Activated gamma-delta T cell treated with Interleukin-2 at 50 U/mL for 16 hours (primary cell): ENCODE data around the gene ACE2.
"Not testable (repeated sequence)": the region's sequence is repeated elsewhere in the genome, so short reads cannot be mapped to it uniquely, and the experiment has no call there.

Experiments
- DNase-seq: peaks from one replicate; pipeline ENCODE4 v3.0.0-alpha.2; 2020

The ACE2 gene

DNA sequence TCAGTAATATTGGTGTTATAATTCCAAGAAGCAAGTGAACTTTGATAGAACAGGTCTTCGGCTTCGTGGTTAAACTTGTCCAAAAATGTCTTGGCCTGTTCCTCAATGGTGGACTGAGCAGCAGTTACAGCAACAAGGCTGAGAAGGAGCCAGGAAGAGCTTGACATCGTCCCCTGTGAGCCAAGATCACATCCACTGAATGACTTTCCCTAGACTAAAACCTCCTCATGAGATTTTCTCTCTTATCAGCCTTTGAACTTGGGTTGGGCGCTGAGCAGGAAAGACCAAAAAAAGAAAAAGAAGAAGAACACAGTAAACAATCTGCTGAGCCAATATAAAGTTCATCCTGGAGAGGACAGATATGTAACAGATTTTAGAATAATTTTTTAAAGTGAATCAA lies at the start of gene ACE2:
Gene ACE2 (minus strand): TSS at position 216 of the 400 bp plus-strand sequence. CDS start 49 bp downstream, at position 167.
- DNase-seq: no peak

DNA sequence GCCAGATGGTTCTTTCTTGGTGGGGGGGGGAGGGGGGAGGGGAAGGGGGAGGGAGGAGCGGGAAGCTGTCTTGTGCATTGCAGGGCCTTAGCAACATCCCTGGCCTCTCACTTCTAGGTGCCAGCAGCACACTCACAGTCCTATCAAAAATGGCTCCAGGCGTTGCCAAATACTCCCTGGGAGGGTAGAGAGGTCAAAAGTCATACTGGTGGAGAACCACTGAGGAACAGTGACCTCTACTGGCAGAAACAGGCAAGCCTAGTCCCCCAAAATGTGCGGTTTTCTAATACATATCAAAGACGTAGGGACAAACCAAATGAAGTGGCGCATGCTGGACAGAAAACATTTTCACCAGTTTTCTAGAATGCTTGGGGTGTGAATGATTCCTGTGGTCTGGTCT lies 46.8 kb upstream of the ACE2 start:
- DNase-seq: not testable (repeated sequence)

DNA sequence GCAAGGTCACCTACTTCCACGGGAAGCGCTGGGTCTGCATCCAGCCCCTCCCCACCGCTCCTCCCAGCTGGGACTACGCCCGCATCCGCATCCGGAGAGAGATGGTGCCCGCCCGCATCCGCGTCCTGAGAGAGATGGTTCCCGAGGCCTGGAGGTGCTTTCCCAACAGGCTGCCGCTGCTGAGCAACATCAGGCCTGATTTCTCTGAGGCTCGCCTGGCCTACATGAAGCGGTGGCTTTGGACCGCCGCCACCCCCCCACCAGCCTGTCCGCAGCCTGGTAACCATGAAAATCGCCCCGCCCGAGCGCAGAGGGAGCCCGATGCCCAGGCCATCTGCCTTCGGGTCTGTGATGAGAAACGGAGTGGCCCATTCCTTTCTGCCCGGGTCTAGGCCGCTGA lies 45.8 kb upstream of the ACE2 start:
- DNase-seq: no peak

DNA sequence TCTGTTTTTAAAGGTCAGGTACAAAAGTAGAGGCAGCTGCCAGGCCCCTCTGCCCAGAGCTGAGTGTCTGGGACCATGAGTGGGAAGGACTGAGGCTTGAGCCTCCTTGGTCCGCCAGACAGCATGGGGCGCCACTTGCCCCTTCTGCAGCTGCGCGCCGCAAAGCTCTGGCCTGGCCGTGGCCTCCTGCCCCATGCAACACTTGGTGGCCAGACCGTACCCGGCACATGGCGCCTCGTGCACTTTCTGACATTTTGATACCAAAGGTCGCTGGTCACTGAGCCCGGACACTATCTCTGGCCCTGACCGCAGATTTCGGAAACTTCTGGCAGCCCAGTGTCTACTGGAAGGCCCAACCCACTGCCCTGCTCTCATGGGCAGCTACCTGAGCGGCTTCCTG lies 45.3 kb upstream of the ACE2 start:
- no peak for DNase-seq

DNA sequence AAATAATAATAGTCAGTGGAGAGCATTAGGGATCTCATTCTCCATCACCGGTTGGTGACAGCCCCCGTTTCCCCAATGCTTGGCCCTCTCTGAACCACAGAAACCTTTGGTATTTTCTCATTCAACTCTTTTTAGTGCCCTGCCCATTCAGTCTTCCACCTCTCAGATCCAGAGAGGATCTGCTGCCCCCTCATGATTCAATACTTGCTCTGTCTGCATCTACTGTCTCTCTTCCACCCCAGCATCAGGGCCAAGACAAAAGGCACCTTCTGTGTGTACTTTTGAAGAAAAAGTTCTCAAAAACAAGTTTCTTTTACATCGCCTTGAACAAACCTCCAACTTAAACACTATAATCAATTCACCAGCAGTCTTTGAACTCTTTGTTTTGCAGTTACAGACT lies 44.5 kb upstream of the ACE2 start:
- DNase-seq: no peak

DNA sequence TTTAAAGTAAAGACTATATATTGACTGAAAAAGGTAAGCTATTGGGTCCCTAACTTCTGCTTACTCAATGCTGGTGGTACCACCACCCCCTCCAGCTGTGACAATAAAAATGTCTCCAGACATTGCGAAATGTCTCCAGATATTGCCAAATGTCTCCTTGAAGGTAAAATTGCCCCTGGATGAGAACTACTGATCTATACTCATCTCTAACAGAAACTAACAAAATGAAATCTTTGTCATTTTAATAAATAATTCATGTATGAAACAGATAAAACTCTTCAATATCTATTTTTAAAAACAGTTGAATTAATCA lies 43.8 kb upstream of the ACE2 start:
- no peak for DNase-seq

DNA sequence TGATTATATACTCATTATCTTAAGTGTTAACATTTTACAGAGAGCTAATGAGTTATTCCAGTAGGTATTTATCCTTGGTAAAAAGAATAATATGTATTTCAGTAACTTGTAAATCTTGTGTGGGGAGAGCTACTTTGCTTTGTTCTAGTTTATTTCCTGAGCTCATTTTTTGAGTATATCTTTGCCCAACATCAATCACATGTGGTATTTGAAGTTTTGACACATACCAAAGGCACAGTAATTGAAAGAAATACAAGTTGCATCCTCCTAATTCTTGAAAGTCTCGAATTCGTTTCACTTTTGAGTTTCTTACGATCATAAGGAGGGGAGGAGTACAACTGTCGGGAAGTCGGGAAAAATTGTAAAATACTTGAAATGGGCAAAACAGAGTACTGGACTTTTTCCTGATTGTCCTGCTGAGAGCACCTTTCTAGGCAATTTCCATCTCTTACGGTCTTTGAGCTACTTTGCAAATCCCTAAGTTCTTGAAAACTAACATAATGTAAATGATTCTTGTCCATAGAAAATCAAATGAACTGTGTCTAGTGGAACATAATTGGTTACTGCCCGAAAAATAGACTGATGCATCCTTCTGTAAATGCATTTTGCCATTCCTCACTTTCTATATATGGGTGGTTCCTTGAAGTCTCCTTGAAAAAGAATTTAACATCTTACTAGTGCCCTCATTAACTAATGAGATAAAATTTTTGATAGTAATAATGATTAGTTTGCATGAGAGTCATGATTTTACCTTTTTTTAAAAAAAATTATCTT lies 43.2 kb upstream of the ACE2 start:
- no peak for DNase-seq

DNA sequence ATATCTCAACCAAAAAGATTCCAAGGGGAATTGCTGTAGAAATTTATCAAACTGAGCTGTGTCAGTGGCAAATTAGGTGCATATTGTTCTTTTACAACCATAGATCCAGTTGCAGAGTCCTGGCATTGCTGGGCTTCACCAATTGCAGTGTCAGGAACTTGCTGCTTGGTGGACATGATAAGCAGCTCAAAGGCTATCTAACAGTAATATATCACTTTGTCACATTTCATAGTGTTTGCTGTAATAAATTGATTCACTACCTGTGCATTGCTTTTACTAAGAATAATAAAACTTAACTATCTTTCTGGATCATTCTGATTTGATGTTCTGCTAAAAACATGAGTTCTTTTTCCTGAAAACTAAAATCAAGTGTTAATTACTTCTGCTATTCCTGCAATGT lies 30.9 kb upstream of the ACE2 start:
- no peak for DNase-seq

DNA sequence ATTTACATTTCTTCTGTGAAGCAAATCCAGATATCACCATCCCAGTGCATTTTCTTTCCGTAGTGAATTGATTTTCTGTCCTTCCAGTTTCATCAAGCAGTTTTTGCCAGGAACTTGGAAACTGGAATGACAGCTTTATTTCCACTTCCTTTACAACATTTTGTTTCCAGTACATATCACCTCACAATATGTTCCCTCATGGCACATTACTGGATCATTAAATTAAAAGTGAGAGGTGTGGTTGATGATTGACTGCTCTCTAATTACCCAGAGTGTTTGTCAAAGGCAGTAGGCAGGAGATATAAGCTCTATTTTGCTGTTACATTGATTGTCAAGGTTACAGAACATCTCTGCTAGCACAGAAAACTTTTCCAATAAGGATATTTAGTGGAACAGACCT lies 22.3 kb upstream of the ACE2 start:
- no peak for DNase-seq

DNA sequence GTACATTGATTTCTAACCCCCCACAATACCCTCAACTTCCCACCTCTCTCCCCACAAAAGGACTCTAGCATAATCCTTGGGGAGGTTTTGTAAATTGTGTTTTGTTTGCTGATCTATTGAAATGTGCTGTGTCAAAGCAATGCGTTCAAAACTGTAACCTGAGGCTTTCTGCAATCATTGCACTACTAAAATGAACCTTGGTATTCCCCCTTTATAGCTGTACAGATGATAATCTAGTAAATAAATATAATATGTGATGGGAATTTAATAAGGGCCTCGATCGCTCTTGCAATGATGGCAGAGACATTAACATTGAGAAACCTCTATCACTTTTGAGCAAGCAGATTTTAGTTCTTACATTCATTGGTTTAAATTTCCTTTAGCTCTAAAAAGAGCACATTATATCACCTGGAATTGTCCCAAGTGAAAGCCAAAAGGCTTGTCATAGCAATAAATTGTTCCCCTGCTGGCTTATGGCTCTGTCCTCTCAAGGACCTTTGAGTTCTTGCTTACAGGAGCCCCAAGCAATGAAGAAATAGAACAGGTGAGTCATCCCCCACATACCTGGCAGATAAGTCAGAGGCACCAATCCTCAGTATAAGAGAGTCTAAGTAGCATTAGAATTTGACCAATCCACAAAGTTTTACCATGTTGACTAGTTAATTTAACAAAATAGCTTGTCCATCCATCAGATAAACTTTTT lies 18.4 kb upstream of the ACE2 start:
- no peak for DNase-seq

DNA sequence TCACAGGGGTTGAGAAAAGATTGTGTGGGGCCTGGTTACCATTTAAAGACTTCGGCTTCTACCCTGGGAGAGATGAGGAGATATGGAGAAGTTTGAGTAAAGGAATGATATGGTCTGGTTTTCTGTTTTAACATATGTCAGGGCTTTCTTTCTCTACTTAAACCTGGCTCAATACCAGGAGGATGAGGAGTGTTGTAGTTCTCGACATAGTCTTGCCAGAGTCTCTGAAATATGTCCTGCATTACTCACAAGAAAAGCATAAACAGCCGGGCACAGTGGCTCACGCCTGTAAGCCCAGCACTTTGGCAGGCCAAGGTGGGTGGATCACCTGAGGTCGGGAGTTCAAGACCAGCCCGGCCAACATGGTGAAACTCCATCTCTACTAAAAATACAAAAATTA lies 16.4 kb upstream of the ACE2 start:
- no peak for DNase-seq

DNA sequence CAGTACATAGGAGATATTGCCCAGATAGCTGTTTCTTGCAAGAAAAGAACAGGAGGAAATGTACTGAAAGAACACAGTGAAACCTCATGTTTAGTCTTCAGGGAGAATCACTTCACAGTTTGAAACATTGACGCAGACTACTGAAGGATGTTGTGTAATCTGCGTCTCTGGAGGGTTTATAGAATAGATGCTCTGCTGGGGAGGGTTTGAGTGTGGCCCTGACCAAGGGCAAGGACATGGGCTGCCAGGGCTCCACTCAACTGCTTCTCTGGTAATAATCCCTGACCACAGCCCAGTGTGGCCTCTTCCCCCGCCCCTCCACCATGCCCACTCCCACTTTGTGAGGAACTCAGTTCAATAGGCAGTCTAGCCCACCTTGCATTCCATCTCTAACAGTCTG lies 15.8 kb upstream of the ACE2 start:
- DNase-seq: no peak

DNA sequence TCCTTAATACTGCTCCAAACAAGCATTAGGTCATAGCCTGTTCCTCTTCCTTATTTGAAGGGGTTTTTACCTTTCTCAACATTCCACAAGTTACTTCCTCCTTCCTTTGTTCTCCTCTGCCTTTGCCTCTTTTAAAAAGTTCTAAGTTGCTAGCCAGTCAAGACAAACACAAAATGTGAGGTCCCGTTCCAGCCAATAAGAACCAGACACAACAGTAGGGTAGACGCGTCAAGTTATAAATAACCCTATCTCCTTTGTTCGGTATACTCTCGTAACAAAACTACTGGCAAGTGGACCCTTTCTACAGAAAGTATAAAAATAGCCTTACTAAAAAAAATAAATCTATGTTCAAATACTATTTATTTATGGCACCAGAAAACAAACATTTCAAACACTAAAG lies 6.3 kb upstream of the ACE2 start:
- no peak for DNase-seq

DNA sequence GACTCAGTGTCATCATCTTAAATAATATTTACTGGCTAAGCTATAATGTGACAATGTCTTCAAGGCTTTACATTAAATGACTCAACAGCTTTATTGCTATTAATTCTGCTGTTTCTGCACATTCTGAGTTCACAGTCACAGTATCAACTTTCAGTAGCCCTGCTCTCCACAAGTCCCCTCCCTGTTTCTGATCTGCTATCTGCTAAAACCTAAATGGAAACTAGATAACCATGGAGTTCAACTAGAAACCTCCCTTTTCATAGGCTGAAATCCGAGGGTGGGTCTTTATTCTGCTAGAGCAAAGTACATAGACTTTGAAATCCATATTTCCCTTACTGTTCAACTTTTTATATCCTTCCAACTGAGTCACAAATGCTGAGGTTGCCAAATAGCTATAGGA lies 5.4 kb upstream of the ACE2 start:
- no peak for DNase-seq

DNA sequence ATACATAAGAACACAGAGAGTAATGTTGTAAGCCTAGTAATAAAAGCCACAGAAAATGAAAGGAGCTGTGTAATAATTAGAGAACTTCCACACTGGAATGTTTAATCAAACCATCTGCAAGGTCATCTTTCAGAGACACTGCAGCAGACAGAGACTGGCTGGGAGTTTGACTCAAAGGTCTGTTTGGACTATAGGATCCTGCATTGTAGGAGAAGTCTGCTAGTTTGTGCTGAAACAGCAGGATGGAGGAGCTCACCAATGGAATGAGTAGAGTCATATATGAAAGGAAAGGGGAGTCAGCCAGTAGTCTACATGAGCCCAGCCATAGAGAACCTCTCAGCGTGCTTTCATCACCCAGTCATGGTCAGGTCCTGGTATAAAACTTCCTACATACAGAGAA lies 4.5 kb upstream of the ACE2 start:
- DNase-seq: no peak

DNA sequence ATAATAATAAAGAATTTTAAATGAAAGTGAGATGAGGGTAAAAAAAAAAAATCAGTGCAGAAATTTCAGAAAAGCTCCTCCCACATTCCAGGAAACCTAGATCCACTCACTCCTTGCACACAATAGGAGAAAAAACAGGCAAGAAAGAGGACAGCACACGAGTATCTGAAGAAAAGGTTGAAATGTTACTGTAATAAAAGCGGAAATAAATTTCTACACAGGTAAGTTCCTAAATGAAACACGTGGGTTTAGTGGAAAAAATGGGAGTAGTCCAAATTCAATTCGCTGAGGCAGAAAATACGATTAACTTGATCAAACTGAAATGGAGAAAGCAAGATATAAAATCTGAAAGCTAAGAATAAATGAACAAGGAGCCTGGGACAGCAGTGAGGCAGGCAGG lies 2.0 kb upstream of the ACE2 start:
- DNase-seq: no peak

DNA sequence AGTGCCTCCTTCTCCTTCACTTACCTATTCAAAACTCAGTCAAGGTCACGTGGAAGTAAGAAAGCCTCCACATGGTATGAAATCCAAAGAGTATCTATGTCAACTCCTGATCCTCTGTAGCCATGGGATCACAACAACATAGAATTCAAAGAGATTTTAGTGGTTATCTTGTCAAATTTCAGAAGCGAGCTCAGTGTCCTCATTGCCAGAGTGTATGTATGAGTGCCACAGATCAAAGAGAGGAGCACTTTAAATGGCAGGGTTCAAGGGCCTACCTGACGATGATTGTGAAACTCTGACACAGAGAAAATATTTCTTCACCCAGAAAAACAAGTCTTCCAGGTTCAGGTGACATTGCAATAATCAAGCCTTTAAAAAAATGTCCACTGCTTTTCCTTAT lies 1.2 kb upstream of the ACE2 start:
- DNase-seq: no peak

DNA sequence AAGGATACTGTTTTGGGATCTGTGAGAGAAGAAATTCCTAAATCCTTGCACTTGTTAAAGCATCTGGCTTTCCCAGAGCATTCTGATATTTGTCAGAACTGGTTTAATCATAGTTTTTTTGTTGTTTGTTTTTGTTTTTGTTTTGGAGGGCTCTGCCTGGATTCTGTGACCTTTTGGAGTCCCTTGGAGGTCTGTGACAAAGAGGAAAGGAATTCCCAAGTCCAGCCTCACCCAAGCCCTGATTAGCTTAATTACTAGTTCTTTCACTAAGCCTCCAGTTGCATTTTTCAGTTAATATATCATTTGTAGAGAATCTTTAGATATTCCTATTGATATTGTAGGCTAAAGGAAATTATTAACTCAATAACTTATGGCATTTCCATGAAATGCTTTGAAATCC lies 711 bp downstream of the ACE2 start:
- DNase-seq: no peak

DNA sequence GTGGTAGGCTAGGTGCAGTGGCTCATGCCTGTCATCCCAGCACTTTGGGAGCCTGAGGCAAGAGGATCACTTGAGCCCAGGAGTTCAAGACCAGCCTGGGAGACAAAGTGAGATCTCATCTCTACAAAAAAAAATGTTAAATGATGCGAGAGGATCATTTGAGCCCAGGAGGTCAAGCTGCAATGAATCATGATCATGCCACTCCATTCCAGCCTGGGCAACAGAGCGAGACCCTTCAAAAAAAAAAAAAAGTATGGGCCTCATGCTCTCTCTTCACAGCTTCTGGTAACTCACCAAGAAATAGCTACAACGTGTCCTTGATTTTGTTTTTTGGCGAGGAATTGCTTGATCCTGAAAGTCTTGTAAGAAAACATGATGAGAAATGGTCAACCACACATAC lies 1.3 kb downstream of the ACE2 start:
- DNase-seq: no peak

DNA sequence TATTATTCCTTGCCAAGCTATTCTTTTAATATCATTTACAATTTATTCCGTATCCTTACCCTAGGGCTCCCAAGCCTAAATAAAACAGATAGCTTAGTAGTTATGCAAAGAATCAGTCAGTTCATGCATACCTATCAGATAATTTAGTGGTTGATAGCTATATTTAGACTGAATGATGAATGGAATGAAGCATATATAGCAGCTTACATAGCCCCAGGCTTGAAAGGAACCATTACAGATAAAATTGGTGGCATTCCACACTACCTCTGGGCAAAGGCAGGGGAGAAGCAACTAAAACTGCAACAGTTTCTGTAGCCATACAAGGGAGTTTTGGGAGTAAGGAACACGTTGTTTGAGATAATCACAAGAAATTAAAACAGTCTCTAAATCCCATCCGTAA lies 2.7 kb downstream of the ACE2 start:
- DNase-seq: no peak

DNA sequence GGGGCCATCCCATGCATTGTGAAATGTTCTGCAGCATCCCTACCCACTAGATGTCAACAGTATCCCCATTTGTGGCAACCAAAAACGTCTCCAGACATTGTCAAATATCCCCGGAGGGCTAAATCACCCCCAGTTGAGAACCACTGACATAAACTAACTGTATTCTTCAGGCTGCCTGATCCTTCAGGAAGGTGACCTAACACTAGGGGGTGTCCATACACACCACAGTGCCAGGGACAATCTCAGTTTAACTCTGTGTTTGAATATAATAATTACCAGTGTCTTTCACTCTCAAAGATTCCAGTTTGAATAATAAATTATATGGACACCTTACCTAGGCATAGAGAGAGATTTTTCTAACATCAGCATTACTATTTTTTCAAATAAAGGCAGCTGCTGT lies 6.4 kb downstream of the ACE2 start:
- no peak for DNase-seq

DNA sequence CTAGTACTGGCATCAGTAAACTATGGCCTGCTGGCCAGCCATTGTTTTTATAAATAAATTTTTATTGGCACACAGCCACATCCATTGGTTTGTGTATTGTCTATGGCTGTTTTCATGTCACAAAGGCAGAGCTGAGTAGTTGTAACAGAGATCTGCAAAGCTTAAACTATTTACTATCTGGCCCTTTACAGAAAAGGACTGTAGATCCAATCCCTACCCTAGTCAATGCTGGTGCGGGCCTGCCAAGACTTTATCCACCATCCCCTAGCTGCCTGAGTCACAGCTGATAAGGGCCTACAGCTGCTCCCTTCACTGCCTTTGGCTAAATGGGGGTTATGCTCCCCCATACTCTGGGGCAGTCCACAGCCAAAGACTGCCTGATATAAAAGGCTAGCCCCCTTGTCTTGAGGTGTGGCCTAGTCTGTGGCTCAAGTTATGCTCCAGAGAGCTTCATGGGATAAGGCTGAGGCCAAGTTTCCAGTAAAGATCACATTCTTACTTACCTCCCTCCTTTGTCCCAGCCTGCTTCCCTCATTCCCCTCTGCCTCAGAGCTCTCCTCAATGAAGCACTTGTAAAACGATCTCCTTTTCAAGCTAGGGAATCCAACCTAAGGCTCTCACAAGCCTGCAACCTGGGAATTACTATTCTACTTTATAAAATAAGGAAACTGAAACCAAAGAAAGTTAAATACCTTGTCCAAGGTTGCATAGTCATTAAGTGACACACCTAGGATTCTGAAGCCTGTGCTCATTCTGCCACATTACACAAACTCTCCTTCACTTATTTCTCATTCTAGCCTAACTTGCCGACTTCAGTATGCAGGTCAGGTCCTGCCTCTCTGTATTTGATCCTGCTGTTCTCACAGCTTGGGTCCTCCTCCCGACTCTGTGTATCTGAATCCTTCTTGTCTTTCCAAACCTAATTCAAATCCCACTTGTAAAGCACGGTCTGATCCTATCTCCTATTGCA lies 20.7 kb downstream of the ACE2 start:
- DNase-seq: no peak

DNA sequence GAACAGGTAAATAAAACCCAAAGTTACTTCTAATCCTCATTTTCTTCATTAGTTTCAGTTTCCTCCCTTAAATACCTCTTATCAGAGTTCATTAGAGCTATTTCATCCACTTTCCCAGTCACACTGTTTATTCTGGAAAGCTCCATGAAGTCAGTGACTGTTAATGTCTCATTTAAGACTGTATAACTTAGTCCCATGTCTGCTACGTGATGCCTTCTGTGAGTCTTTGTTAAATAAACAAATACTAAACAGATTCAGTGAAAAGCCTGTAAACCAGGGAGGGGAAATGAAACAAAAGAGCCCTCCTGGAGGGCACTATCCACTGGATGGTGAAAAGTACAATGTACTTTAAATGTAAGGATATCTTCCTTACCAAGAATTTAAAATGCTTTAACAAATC lies 24.7 kb downstream of the ACE2 start:
- DNase-seq: no peak

DNA sequence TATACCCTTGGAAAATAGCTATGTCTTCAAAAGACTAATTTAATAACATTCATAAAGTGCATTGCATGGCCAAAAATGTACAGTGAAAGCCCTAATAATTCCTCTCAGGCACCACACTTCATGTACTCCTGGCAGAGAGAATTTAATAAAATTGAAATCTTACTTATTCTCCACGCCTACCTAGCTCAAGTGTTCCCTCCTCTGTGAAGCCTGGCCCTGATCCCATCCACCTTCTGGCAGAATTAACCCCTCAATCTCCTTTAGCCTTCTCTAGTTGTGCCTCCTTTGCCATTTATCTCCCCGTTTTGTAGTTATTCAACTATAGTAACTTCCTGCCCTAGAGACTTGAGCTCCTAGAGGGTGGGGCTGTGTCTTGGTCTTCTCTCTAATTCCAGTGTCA lies 26.7 kb downstream of the ACE2 start:
- DNase-seq: no peak
